GM15510 (cell line): ENCODE data around the gene CHMP3.

Experiments
- POLR2A ChIP-seq: IDR thresholded peaks from 3 replicates; pipeline ENCODE4 v1.6.1; 2011; ENCODE audit warnings: borderline replicate concordance; ENCODE audit not compliant: insufficient read length; ENCODE audit errors: extremely low read depth

CHMP3 gene

GRCh38 chr2:86562922-86563649 lies at the start of gene CHMP3:
CHMP3 (minus strand) TSS chr2:86563443; CDS start chr2:86563348, 95 bp downstream.
- peak; percentile 65 for TF ChIP-seq POLR2A

GRCh38 chr2:86610871-86611270 lies 47.6 kb upstream of the CHMP3 start:
- no peak for TF ChIP-seq POLR2A

- no peak for TF ChIP-seq POLR2A
Measured at GRCh38 chr2:86608832-86609410, 45.7 kb upstream of the CHMP3 start.

GRCh38 chr2:86603905-86604304 lies 40.7 kb upstream of the CHMP3 start:
- TF ChIP-seq POLR2A, result no peak

- no peak for TF ChIP-seq POLR2A
Measured at GRCh38 chr2:86598966-86599365, 35.7 kb upstream of the CHMP3 start.

- no peak for TF ChIP-seq POLR2A
Measured at GRCh38 chr2:86596118-86596517, 32.9 kb upstream of the CHMP3 start.

GRCh38 chr2:86593266-86593665 lies 30.0 kb upstream of the CHMP3 start:
- TF ChIP-seq POLR2A, result no peak

GRCh38 chr2:86592547-86593230 lies 29.4 kb upstream of the CHMP3 start:
- no peak for TF ChIP-seq POLR2A

- TF ChIP-seq POLR2A, result no peak
Measured at GRCh38 chr2:86584151-86584913, 21.1 kb upstream of the CHMP3 start.

- no peak for TF ChIP-seq POLR2A
Measured at GRCh38 chr2:86580560-86580959, 17.3 kb upstream of the CHMP3 start.

- no peak for TF ChIP-seq POLR2A
Measured at GRCh38 chr2:86577817-86578456, 14.7 kb upstream of the CHMP3 start.

- TF ChIP-seq POLR2A, result no peak
Measured at GRCh38 chr2:86570059-86570458, 6.8 kb upstream of the CHMP3 start.

- no peak for TF ChIP-seq POLR2A
Measured at GRCh38 chr2:86566821-86567190, 3.6 kb upstream of the CHMP3 start.

GRCh38 chr2:86566158-86566820 lies 3.0 kb upstream of the CHMP3 start:
- no peak for TF ChIP-seq POLR2A

GRCh38 chr2:86563650-86564061 lies 413 bp upstream of the CHMP3 start:
- TF ChIP-seq POLR2A, result no peak

- TF ChIP-seq POLR2A, result peak; percentile 57
Measured at GRCh38 chr2:86562485-86562921, 740 bp downstream of the CHMP3 start.
